KOPT-K1 (cell line): ENCODE measurements around the gene SAMD14.

Experiments
- H3K27ac ChIP-seq: fragments of 200-600 bp; sonication (generic); 2 replicates; pipeline ENCODE4 v1.5.1; 2016; ENCODE audit warnings: antibody characterized with exemption, mild to moderate bottlenecking, low read depth, low read length; ENCODE audit not compliant: poor library complexity, severe bottlenecking
- H3K36me3 ChIP-seq: fragments of 200-600 bp; sonication (generic); 2 replicates; pipeline ENCODE4 v1.5.1; 2017; ENCODE audit warnings: antibody characterized with exemption, mild to moderate bottlenecking, low read length, moderate library complexity; ENCODE audit not compliant: insufficient read depth
- H3K9me3 ChIP-seq: fragments of 200-600 bp; sonication (generic); 2 replicates; pipeline ENCODE4 v1.5.1; 2017; ENCODE audit warnings: antibody characterized with exemption, low read length, mild to moderate bottlenecking; ENCODE audit not compliant: insufficient read depth, poor library complexity, severe bottlenecking

SAMD14 gene

DNA sequence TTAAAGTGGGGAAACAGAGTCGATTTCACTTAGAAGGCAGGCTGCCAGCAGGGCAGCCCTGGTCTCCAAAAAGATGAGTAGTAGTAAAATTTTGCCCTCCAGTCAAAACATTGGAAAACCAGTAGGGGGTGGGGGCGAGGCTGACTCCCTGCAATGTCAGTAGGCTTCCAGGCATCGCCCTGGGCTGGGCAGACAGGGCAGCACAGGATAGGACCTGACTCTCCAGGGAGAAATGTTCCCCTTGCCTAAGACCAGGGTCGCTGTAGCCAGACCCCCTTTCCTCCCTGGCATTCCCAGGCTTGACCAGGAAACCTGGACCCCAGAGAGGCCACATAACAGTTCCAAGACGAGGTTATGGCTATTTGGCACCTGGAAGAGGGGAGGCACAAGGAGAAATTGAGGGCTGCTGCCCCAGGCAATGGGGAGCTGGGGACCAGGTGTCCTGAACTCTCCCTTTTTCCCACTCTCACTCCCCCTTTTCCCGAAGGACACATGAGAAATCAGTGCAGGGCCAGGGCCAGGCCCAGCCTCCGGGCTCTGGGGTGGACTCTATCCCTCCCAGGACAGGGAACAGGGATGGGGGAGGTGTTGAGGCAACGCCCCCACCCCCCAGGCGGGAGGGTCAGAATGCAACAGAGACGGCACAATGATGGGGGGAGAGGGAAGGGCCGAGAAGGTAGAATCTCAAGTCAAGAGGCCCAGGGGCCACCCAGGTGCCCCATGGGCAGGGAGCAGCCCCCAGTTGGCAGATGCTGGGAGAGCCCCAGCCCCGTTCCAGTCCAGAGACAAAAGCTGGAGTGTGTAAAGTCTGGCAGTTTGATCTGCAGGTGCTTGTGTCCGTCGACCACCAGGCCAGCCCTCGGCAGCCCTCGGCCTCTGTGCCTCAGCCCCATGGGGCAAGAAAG lies 4.5 kb upstream of the SAMD14 start:
- no peaks in the 10 kb centered on the region for H3K9me3 ChIP-seq
- peaks cover 61% of the 10 kb centered on the region for H3K36me3 ChIP-seq
- H3K27ac ChIP-seq: no peak overlapping the region

DNA sequence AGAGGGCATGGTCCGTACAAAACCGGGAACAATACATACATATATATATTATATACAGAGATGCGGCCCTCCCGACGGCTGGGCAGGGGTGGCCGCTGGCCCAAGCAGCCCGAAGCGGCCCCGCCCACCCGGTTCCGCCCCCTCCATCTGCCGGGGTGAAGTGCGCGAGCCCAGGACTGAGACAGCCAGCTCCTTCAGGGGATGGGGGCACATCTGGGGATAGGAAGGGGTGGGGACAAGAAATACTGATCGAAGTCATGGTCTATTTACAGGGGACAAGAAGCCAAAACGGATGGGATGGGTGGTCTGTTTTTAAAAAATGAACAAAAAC lies 3.8 kb upstream of the SAMD14 start:
- peaks cover 53% of the 10 kb centered on the region for H3K36me3 ChIP-seq
- H3K9me3 ChIP-seq: no peaks in the 10 kb centered on the region
- no peak overlapping the region for H3K27ac ChIP-seq

DNA sequence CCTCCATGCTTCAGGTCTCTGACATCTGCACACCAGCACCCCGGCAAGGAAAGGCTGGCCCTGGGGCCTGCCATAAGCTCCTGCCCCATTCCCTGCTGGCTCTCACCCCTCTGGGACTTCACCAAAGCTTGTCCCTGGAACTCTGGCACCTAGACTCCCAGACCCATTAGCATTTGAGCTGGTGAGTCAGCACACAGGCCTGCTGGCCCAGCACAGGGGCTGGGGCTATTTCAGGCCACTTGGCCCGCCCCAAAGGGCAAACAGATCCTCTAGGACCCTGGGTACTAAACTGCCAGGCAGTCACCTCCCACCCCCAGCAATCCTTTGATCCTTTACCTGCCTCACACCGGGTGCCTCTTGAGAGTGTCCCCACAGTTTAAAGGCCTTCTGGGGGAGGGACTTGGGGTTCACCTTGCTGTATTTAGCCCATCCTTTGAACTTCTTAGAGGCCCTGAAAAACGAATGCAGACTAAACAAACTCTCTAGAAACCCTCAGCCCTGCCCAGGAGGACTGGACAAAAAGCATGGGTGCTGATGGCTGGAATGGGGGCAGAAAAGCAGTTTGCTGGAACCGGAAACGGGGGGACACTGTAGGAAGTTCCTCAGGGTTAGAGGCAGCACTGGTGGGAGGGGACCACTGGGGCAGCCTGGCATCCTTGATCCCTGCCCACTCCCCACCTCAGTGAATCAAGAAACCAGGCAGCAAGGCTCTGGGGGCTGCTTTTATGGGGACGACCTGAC lies 3.2 kb upstream of the SAMD14 start:
- Histone ChIP-seq H3K27ac (no peak overlapping the region), H3K9me3 (no peaks in the 10 kb centered on the region), H3K36me3 (peaks cover 48% of the 10 kb centered on the region)

DNA sequence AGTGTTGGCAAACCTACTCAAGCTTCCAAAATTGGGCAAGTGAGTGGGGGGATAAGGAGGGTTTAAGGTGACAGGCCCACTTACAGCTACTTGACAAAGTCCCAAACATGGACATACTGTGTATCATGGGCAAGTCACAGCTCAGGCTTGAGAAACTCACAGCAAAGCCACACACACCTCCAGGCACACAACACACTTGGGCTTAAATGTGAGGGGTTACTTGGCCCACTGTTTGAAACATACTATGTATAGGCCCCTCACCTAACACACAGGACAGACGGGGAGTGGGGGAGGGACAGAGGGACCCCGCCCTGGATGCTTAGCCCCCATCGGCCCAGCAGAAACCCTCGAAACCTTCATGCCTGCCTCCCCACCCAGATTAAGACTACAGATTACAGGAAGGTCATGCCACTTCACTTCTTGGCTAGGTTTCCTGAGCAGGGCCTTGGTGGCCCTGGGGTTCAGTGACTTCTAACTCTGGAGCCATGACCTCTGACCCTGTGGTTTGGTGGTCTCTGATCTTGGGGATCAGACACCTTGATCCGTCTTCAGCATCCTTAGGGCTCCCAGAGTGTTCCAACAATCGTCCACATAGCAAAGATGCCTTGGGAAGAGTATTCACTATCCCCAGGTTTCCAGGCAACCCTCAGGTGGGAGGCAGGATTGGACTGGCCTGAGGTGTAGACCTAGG lies 2.3 kb upstream of the SAMD14 start:
- Histone ChIP-seq H3K27ac (no peak overlapping the region), H3K9me3 (no peaks in the 10 kb centered on the region), H3K36me3 (peaks cover 39% of the 10 kb centered on the region; the same call in 1 of the 2 replicates)

DNA sequence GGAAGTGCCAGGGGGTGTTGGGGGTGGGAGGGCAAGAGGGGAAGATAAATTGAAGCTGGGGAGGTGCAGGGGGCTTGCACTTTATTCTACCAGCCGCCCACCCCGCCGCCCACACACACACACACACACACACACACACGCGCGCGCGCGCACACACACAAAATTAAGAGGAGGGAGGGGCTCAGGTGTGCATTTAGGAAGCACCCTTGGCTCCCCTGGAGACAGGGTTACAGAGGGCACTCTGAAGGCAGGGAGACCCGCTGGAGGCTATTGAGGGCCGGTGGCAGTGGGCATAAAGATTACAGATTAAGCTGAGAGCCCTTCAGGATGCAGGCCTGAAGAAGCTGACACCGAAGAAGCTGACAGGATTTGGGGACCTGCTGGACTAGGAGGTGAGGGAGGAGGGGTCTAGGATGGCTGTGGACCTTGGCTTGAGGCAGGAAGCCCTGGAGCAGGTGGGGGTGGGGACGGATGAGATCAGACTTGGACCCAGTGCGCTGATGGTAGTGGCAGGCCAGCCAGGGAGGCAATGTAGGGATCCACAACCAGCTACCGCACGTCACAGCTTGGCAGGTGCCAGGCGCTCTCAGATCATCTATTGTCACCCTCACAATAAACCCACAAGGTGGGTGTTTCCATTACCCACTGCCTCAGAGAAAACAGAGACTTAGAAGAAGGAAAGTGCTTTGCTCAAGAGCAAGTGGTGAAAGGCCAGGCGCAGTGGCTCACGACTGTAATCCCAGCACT lies 772 bp upstream of the SAMD14 start:
- no peaks in the 10 kb centered on the region for H3K9me3 ChIP-seq
- no peak overlapping the region for H3K27ac ChIP-seq
- peaks cover 23% of the 10 kb centered on the region; the same call in 1 of the 2 replicates for H3K36me3 ChIP-seq

DNA sequence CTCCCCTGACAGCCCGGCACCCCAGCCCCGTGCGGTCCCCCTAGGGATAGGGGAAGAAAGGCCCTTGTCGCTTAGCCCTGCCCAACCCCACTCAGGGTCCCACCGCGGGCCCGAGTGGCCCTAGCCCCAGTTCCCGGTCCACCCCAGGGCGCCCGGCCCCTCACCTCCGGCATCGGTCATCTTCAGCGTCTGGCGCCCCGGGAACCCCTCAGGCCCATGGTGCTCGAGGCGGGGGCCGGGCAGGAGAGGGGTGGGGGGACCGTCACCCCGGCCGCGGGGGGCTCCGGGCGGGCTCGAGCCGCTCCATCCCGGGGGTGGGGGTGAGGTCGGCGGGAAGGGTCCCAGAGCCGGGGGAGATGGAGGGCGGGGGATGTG lies 620 bp downstream of the SAMD14 start:
- Histone ChIP-seq H3K36me3 (peaks cover 11% of the 10 kb centered on the region; the same call in 1 of the 2 replicates), H3K9me3 (no peaks in the 10 kb centered on the region), H3K27ac (no peak overlapping the region)

DNA sequence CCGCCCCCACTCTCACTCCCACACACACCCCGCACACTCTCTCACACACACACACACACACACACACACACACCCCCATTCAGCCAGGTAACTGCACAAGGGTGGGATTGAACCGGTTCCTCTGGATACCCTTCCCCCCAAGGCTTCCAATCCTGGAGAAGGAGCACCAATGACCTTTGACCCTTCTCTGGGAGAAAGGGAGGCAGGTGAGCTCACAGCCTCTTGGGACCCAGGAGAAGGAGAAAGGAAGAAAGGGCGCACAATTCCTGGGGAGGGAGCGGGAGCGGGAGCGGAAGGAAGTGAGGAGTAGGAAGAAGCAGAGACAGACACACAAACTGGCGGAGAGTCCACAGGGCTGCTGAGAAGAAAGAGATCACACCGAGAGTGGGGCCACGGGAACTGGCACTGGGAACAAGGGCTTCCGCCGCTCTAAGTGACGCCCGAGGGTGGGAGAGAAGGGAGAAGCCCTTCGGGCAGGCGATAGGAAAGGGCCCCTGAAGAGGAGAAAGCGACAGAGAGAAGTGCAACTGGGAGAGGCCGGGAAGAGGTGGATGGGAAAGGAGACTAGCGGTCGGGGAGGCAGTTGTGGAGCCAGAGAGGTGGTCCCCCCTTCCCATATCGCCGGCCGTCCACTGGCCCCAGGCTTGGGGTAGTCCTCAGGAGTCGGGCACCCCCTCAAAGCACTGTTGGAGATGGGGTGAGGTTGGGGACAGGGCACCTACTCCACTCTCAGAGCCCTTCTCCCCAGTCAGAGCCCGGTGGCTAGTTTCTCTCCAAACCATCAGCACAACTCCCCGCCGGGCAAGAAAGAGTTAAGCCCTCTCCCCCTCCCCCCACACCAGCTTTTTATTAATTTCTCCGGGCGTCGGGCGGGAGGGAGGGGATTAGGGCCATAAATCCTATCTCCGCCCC lies 1.3 kb downstream of the SAMD14 start:
- H3K9me3 ChIP-seq: no peaks in the 10 kb centered on the region
- peaks cover 6% of the 10 kb centered on the region; the same call in 1 of the 2 replicates for H3K36me3 ChIP-seq
- no peak overlapping the region for H3K27ac ChIP-seq

DNA sequence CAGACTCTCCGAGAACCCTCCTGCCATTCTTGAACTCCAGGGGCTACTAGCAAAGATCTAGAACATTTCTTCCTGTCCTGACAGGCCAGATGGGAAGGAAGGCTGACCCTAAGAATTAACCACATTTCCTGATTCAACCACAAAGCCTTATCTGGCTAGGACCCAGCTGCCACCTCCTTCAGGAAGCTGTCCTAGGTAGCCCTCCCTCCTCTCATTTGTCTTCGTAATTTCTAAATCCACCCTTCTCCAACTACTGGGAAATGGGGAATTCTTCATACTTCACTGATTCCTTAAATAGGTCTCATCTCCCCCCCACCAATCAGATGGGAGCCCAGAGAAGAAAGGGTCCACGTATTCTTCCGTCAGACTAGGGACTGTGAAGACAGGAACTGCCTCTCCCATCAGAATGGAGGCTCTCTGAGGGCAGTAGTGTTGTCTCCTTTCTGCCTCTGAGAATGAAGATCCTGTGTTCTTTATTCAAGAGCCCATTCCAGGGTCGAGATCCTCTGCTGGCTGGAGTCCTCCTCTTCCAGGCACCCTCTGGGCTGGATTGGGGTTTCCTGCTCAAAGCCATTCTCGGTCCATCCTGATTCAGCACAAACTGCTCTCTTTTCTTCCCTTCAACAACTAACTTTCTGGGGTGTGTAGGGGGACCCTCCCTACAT lies 2.1 kb downstream of the SAMD14 start:
- Histone ChIP-seq H3K9me3 (no peaks in the 10 kb centered on the region), H3K27ac (no peak overlapping the region), H3K36me3 (peaks cover 2% of the 10 kb centered on the region; the same call in 1 of the 2 replicates)

DNA sequence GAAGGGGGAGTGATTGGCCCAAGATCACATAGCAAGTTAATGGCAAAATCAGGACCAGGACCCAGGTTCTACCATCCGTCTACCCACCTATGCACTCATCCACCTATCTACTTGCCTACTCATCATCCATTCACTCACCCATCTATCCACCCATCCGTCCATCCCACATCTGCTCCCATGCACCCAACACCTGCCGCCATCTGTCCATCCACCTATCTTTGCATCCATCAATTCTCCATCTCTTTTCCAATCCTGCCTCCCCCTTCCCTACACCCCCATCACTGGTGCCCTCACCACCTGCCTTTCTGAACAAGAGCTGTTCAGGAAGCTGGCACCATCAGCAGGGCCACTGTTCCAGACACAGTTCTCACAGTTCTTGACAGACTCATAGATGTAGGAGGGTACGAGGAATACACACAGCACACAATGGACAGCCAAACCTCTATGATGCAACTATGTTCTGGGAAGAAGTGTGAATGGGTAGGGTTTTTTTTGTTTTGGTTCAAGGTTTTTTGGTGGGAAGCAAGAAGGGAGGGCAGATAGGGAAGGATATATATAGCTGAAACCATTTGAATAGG lies 4.5 kb downstream of the SAMD14 start:
- Histone ChIP-seq H3K36me3 (no peaks in the 10 kb centered on the region), H3K9me3 (no peaks in the 10 kb centered on the region), H3K27ac (no peak overlapping the region)

DNA sequence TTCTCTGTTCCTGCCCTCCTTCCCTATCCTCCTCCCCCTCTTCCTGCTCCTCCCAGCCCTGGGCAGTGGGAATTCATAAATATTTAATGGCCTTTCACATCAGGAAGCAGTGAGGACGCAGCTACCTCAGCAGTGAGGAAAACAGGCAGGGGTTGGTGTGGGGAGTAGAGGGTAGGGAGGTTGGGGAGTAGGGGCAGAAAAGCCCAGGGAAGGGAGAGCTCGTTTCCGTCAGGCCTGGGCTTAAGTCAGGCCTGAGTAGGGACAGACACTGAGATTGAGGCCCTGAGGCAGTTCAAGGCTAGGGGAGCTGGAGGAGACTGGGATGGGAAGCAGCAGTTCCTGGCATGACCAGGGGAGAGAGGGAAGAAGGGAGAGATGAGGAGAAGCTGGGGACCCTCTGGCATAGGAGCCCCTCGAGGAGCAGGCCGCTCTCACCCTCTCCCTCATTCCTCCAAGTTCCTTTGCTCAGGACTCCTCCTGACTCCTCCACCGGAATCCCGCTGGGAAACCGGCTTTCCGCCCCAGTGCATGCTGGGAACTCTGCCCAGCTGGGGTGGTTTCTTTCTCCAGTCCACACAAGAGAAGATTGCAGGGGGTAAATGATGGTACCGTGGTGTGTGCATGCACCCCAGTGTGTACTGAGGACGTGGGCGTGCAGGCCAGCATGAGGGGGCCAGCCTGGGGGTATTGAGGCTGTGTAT lies 6.2 kb downstream of the SAMD14 start:
- no peaks in the 10 kb centered on the region for H3K9me3 ChIP-seq
- no peaks in the 10 kb centered on the region for H3K36me3 ChIP-seq
- H3K27ac ChIP-seq: no peak overlapping the region

DNA sequence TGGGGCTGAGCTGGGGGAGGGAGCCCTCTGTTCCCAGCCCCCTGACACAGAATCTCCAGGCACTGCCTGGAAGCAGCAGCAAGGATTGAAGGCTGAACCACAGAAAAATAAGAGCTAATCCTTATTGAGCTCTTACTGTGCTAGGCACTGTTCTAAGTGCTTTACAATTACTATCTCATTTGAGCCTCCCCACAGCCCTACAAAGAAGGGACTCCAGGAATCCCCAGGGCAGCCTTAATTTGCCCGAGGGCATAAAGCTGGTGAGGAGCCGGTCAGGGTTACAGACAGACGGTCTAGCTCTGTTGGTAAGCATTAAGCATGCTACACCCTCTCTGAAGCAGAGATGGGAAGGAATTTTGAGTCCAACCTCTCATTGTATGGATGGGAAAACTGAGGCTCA lies 7.0 kb downstream of the SAMD14 start:
- Histone ChIP-seq H3K36me3 (no peaks in the 10 kb centered on the region), H3K27ac (no peak overlapping the region), H3K9me3 (no peaks in the 10 kb centered on the region)

DNA sequence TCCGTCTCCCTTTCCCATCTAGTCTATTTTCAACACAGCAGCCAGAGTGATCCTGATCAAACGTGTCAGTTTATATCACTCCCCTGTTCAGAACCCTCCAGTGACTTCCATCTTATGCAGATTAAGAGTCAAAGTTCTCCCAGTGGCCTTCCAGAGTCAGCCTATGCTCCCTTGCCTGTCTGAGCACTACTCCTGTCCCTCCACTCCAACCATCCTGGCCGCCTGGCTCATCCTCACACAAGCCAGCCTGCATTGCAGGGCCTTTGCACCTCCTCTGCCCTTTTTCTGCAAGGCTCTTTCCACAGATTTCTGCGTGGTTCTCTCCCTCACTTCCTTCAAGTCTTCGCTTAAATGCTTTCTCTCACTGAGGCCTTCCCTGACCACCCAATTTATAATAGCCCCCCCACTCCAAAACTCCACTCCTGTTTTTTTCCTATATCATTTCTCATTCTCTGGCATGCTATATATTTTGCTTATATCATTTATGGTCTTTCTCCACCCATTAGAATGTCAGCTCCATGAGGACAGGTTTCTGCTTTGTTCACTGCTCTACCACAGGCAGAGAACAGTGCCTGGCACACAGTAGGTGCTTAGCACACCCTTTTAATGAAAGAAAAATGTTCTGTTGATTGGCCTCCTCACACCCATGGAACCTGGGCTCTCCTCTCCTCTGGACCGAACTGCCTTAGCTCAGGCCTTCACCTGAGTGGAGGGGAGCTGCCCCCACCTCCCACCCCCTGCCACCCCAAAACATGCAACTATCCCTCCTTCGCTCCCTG lies 9.3 kb downstream of the SAMD14 start:
- Histone ChIP-seq H3K36me3 (no peaks in the 10 kb centered on the region), H3K27ac (no peak overlapping the region), H3K9me3 (no peaks in the 10 kb centered on the region)
